Measurements from ENCODE around the gene NR1H3.

Gene NR1H3

DNA sequence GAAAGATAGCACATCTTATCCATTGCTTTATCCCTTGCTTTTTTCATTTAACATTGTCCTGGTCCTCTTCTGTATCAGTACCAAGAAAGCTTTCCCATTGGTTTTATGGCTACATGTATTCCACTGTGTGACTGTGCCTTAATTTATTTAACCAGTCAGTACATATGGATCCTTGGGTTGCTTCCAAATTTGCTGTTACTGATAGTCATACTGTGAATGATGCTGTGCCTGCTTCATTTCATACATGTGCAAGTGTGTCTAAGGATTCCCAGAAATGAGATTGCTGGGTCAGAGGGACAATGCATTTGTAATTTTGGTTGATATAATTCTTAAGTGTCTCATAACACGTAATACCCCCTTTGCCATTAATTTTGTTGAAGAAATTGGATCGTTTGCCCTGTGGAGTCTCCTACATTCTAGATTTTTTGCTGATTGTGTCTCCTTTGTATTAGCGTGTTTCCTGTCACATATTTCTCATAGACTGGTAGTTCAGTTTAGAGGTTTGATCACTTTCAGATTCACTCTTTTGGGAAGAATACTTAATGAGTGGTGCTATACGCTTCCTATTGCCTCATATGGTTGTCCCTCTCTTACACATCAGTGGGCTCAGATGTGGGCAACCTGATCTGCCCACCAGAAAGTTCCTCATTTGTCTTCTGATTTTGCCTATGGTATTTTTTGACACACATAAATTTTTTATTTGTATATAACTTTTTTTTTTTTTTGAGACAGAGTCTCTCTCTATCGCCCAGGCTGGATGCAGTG, 59.5 kb downstream of the NR1H3 start:
- no peak overlapping the region for H3K4me3 ChIP-seq (IDR thresholded peaks at IDR 0.05; ENCODE audit: insufficient read depth, low read depth, low read length)
- H3K4me2 ChIP-seq, result no peak overlapping the region
- H3K4me1 ChIP-seq (ENCODE audit: low read depth, poor library complexity, severe bottlenecking), result no peaks in the 10 kb centered on the region
- TF ChIP-seq, protein P1, sequence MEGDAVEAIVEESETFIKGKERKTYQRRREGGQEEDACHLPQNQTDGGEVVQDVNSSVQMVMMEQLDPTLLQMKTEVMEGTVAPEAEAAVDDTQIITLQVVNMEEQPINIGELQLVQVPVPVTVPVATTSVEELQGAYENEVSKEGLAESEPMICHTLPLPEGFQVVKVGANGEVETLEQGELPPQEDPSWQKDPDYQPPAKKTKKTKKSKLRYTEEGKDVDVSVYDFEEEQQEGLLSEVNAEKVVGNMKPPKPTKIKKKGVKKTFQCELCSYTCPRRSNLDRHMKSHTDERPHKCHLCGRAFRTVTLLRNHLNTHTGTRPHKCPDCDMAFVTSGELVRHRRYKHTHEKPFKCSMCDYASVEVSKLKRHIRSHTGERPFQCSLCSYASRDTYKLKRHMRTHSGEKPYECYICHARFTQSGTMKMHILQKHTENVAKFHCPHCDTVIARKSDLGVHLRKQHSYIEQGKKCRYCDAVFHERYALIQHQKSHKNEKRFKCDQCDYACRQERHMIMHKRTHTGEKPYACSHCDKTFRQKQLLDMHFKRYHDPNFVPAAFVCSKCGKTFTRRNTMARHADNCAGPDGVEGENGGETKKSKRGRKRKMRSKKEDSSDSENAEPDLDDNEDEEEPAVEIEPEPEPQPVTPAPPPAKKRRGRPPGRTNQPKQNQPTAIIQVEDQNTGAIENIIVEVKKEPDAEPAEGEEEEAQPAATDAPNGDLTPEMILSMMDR (conservative IDR thresholded peaks at IDR 0.05; ENCODE audit: low read depth, low read length), result no peak
- no peaks in the 10 kb centered on the region for H4K20me1 ChIP-seq (ENCODE audit: insufficient read depth)
- H3K36me3 ChIP-seq (ENCODE audit: insufficient read depth), result no peaks in the 10 kb centered on the region
- H3K9ac ChIP-seq, result no peak overlapping the region
- H3K27ac ChIP-seq, result no peak overlapping the region
- no peak overlapping the region for H2AFZ ChIP-seq (ENCODE audit: low read depth)
- no peaks in the 10 kb centered on the region for H3K27me3 ChIP-seq (ENCODE audit: insufficient read depth, low read depth)
- no peaks in the 10 kb centered on the region for H3K79me2 ChIP-seq (ENCODE audit: insufficient read depth, low read depth)

DNA sequence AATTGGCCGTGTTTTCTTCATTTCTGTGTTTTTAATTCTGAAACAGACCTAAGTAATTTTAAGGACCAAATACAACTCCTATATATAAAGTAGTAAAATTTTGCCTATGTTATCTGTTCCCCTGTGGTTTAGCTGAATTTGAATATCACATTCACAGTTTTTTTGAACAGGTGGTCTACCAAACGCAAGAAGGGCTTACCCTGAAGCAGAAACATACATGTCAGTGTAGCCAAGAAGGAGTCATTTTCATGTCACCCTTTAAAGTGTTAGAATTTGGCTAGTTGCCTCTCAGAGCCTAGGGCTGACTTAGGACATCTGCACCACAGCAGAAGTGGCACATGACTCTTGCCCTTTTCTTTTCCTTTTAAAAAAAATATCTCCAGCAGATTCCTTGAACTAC, 60.4 kb downstream of the NR1H3 start:
- Histone ChIP-seq H3K27me3 (ENCODE audit: insufficient read depth, low read depth) (no peaks in the 10 kb centered on the region), H3K4me2 (no peak overlapping the region), H3K4me1 (ENCODE audit: low read depth, poor library complexity, severe bottlenecking) (no peaks in the 10 kb centered on the region), H3K36me3 (ENCODE audit: insufficient read depth) (no peaks in the 10 kb centered on the region), H3K27ac (no peak overlapping the region), H3K9ac (no peak overlapping the region), H2AFZ (ENCODE audit: low read depth) (no peak overlapping the region), H3K4me3 (IDR thresholded peaks at IDR 0.05; ENCODE audit: insufficient read depth, low read depth, low read length) (no peak overlapping the region), H4K20me1 (ENCODE audit: insufficient read depth) (no peaks in the 10 kb centered on the region), H3K79me2 (ENCODE audit: insufficient read depth, low read depth) (no peaks in the 10 kb centered on the region)
- TF ChIP-seq, protein P1 (conservative IDR thresholded peaks at IDR 0.05; ENCODE audit: low read depth, low read length), result no peak
